ENCODE data around the gene STOML1. TPM values are rescaled to one million over a fixed set of nuclear protein-coding genes. Genes with fewer than 3 reads are reported as not detected.
A peak's percentile ranks its signal among the peaks of the same experiment; 100 is the strongest.

STOML1 gene
- total RNA-seq, 1 experiment from 2014 or later: 10.1 TPM

- no peak overlapping the region for H3K4me3 ChIP-seq (ENCODE audit: low read length)
- H3K4me1 ChIP-seq (ENCODE audit: insufficient read depth, low read length): peaks cover 66% of the 10 kb centered on the region
- H2AFZ ChIP-seq (ENCODE audit: low read length): no peak overlapping the region
- TF ChIP-seq EZH2 (IDR thresholded peaks at IDR 0.05; ENCODE audit: low read length, unreplicated experiment): no peak
- TF ChIP-seq, protein P1, sequence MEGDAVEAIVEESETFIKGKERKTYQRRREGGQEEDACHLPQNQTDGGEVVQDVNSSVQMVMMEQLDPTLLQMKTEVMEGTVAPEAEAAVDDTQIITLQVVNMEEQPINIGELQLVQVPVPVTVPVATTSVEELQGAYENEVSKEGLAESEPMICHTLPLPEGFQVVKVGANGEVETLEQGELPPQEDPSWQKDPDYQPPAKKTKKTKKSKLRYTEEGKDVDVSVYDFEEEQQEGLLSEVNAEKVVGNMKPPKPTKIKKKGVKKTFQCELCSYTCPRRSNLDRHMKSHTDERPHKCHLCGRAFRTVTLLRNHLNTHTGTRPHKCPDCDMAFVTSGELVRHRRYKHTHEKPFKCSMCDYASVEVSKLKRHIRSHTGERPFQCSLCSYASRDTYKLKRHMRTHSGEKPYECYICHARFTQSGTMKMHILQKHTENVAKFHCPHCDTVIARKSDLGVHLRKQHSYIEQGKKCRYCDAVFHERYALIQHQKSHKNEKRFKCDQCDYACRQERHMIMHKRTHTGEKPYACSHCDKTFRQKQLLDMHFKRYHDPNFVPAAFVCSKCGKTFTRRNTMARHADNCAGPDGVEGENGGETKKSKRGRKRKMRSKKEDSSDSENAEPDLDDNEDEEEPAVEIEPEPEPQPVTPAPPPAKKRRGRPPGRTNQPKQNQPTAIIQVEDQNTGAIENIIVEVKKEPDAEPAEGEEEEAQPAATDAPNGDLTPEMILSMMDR (conservative IDR thresholded peaks at IDR 0.05; ENCODE audit: low read depth, low read length): no peak
- TF ChIP-seq EZH2phosphoT487 (IDR thresholded peaks at IDR 0.05; ENCODE audit: borderline replicate concordance, low read length): no peak
- peaks cover 4% of the 10 kb centered on the region for H3F3A ChIP-seq (ENCODE audit: low read length, unreplicated experiment)
- ChIA-PET POLR2A (ENCODE audit: unreplicated experiment) (no interaction called here), CTCF (interaction anchor here (1.2 kb wide), 1 partner anchor 44 kb away, joined by 4 read pairs; no protein-coding TSS in a partner anchor)
- H3K4me2 ChIP-seq (ENCODE audit: low read length): peak overlapping the region; percentile 66
- no peaks in the 10 kb centered on the region for H4K20me1 ChIP-seq (ENCODE audit: low read length)
- no peaks in the 10 kb centered on the region for H3K27me3 ChIP-seq (ENCODE audit: low read length)
- H3K9ac ChIP-seq (ENCODE audit: low read length): peak overlapping the region; percentile 66
- H3K9me2 ChIP-seq (replicated peaks; ENCODE audit: low read length): no peaks in the 10 kb centered on the region
- TSS peak; percentile 35 for BruUV-seq (replicated peaks)
- no peaks in the 10 kb centered on the region for H3K9me3 ChIP-seq (ENCODE audit: low read length)
- ATAC-seq: peak; percentile 74
- peak overlapping the region; percentile 96 for H3K27ac ChIP-seq (ENCODE audit: low read length)
- DNase-seq: peak; percentile 90
- intact Hi-C loops (cut with micrococcal nuclease): no loop called here
- peaks cover 38% of the 10 kb centered on the region for H3K36me3 ChIP-seq (ENCODE audit: low read depth, low read length)
- H3K79me2 ChIP-seq (ENCODE audit: low read length): peaks cover 70% of the 10 kb centered on the region
Observed at GRCh38 chr15:73941871-73942635, 50.0 kb downstream of the STOML1 start.

DNA sequence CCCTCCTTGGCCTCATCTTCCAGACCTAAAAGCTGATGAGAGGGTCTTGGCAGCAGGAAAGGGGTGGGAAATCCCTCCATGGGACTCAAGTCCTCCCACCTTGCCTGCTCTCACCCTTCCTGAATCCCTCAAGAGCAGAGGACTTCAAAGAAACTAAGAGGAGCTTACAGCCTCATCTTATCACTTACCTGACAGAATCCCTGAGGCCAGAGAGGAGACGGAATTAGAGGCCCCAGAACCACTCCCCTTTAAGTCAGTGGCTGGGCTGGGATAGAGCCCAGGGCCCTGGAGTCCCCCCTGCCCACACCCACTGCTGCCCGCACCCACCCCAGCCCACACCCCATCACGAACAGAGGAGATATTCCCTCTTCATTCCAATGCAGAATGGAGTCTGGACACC is 50.6 kb downstream of the STOML1 start:
- Histone ChIP-seq H3K27me3 (ENCODE audit: low read length) (no peaks in the 10 kb centered on the region), H3K27ac (ENCODE audit: low read length) (peak overlapping the region; percentile 96), H2AFZ (ENCODE audit: low read length) (no peak overlapping the region), H3K36me3 (ENCODE audit: low read depth, low read length) (peaks cover 32% of the 10 kb centered on the region), H3K9me3 (ENCODE audit: low read length) (no peaks in the 10 kb centered on the region), H3K4me1 (ENCODE audit: insufficient read depth, low read length) (peaks cover 72% of the 10 kb centered on the region), H3K4me3 (ENCODE audit: low read length) (no peak overlapping the region), H3K9me2 (replicated peaks; ENCODE audit: low read length) (no peaks in the 10 kb centered on the region), H3K79me2 (ENCODE audit: low read length) (peaks cover 76% of the 10 kb centered on the region), H3K9ac (ENCODE audit: low read length) (peak overlapping the region; percentile 66), H4K20me1 (ENCODE audit: low read length) (no peaks in the 10 kb centered on the region), H3F3A (ENCODE audit: low read length, unreplicated experiment) (peaks cover 4% of the 10 kb centered on the region), H3K4me2 (ENCODE audit: low read length) (peak overlapping the region; percentile 66)
- ChIA-PET POLR2A (ENCODE audit: unreplicated experiment) (interaction anchor here (0.6 to 0.7 kb wide), 2 partner anchors 15 to 32 kb away, joined by 3 to 5 read pairs; partner anchors contain the start of gene LOXL1), CTCF (interaction anchor here (0.6 to 1.2 kb wide), 2 partner anchors 28 to 43 kb away, joined by 3 to 4 read pairs; no protein-coding TSS in a partner anchor)
- ATAC-seq: no peak; the same call in 1 of the 2 replicates
- no peak for DNase-seq
- TF ChIP-seq, protein P1 (conservative IDR thresholded peaks at IDR 0.05; ENCODE audit: low read depth, low read length): no peak
- no peak for TF ChIP-seq EZH2phosphoT487 (IDR thresholded peaks at IDR 0.05; ENCODE audit: borderline replicate concordance, low read length)
- intact Hi-C loops (cut with micrococcal nuclease): no loop called here
- BruUV-seq (replicated peaks): TSS peak; percentile 73

DNA sequence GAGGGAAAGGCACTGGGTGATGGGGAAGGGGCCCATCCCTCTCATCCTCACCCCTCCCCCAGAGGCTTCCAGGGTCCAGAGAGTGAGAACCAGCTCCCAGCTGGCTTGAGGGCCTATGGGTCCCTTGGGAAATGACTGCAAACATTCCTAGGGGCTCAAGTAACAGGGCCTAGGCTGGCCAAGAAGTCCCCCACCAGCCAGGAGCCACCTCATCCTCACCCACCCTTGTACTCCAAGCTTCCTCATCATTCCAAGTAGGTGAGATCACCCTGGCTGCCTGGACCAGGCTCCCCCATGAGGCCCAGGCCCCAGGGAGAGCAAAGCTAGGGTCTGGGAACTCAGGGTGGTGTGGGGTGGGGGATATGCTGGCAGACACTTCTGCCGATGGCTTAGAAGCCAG is 51.1 kb downstream of the STOML1 start:
- Histone ChIP-seq H3K9me3 (ENCODE audit: low read length) (no peaks in the 10 kb centered on the region), H3K9me2 (replicated peaks; ENCODE audit: low read length) (no peaks in the 10 kb centered on the region), H2AFZ (ENCODE audit: low read length) (no peak overlapping the region), H3K4me2 (ENCODE audit: low read length) (peak overlapping the region; percentile 66), H3K27me3 (ENCODE audit: low read length) (no peaks in the 10 kb centered on the region), H3K36me3 (ENCODE audit: low read depth, low read length) (peaks cover 29% of the 10 kb centered on the region), H3K9ac (ENCODE audit: low read length) (peak overlapping the region; percentile 66), H3K4me1 (ENCODE audit: insufficient read depth, low read length) (peaks cover 76% of the 10 kb centered on the region), H3K4me3 (ENCODE audit: low read length) (no peak overlapping the region), H3K79me2 (ENCODE audit: low read length) (peaks cover 80% of the 10 kb centered on the region), H3K27ac (ENCODE audit: low read length) (peak overlapping the region; percentile 96), H4K20me1 (ENCODE audit: low read length) (no peaks in the 10 kb centered on the region), H3F3A (ENCODE audit: low read length, unreplicated experiment) (peaks cover 4% of the 10 kb centered on the region)
- TF ChIP-seq EZH2 (IDR thresholded peaks at IDR 0.05; ENCODE audit: low read length, unreplicated experiment) (no peak), EZH2phosphoT487 (IDR thresholded peaks at IDR 0.05; ENCODE audit: borderline replicate concordance, low read length) (no peak)
- TF ChIP-seq, protein P1 (conservative IDR thresholded peaks at IDR 0.05; ENCODE audit: low read depth, low read length): no peak
- no TSS peak for BruUV-seq (replicated peaks)
- peak; percentile 56 for ATAC-seq
- CTCF ChIA-PET: interaction anchor here (0.6 to 1.2 kb wide), 2 partner anchors 28 to 43 kb away, joined by 3 to 4 read pairs; no protein-coding TSS in a partner anchor
- intact Hi-C loops (cut with micrococcal nuclease): no loop called here
- POLR2A ChIA-PET (ENCODE audit: unreplicated experiment): interaction anchor here (0.6 to 0.8 kb wide), 3 partner anchors 15 to 32 kb away, joined by 3 to 6 read pairs (median 5); partner anchors contain the start of gene LOXL1
- DNase-seq: peak; percentile 90

Data from PC-3 (cell line).